Amniotic stem cell (primary cell): ENCODE data around the gene PNMA8A.
"Not testable (repeated sequence)": the region's sequence is repeated elsewhere in the genome, so short reads cannot be mapped to it uniquely, and the experiment has no call there.

Experiments
- DNase-seq: peaks from one replicate; lab custom pipeline; 2025; lab: John Stamatoyannopoulos, UW

Gene PNMA8A

GRCh38 chr19:46463516-46463915 lies 7.8 kb downstream of the PNMA8A start:
- DNase-seq, result no peak

- no peak for DNase-seq
These were observed 9.8 kb downstream of the PNMA8A start for GRCh38 chr19:46461537-46461936.

GRCh38 chr19:46460981-46461380 lies 10.4 kb downstream of the PNMA8A start:
- DNase-seq, result no peak

- DNase-seq, result no peak
These were observed 11.3 kb downstream of the PNMA8A start for GRCh38 chr19:46460055-46460454.

GRCh38 chr19:46456930-46457329 lies 14.4 kb downstream of the PNMA8A start:
- DNase-seq, result no peak

- no peak for DNase-seq
These were observed 17.1 kb downstream of the PNMA8A start for GRCh38 chr19:46454244-46454643.

- no peak for DNase-seq
These were observed 17.7 kb downstream of the PNMA8A start for GRCh38 chr19:46453661-46454060.

- no peak for DNase-seq
These were observed 19.2 kb downstream of the PNMA8A start for GRCh38 chr19:46452186-46452585.

- DNase-seq, result no peak
These were observed 20.0 kb downstream of the PNMA8A start for GRCh38 chr19:46451352-46451751.

- no peak for DNase-seq
These were observed 20.6 kb downstream of the PNMA8A start for GRCh38 chr19:46450737-46451136.

- no peak for DNase-seq
These were observed 22.1 kb downstream of the PNMA8A start for GRCh38 chr19:46449228-46449627.

GRCh38 chr19:46448601-46449000 lies 22.8 kb downstream of the PNMA8A start:
- no peak for DNase-seq

GRCh38 chr19:46447824-46448223 lies 23.5 kb downstream of the PNMA8A start:
- no peak for DNase-seq

- DNase-seq, result no peak
These were observed 24.4 kb downstream of the PNMA8A start for GRCh38 chr19:46447006-46447405.

- no peak for DNase-seq
These were observed 25.3 kb downstream of the PNMA8A start for GRCh38 chr19:46446021-46446420.

- DNase-seq, result no peak
These were observed 28.4 kb downstream of the PNMA8A start for GRCh38 chr19:46442808-46443450.

- DNase-seq, result no peak
These were observed 29.5 kb downstream of the PNMA8A start for GRCh38 chr19:46441866-46442265.

GRCh38 chr19:46435689-46436088 lies 35.7 kb downstream of the PNMA8A start:
- not testable (repeated sequence) for DNase-seq

GRCh38 chr19:46435009-46435408 lies 36.4 kb downstream of the PNMA8A start:
- no peak for DNase-seq

GRCh38 chr19:46433470-46433869 lies 37.9 kb downstream of the PNMA8A start:
- not testable (repeated sequence) for DNase-seq

GRCh38 chr19:46431824-46432223 lies 39.5 kb downstream of the PNMA8A start:
- DNase-seq, result no peak

- no peak for DNase-seq
These were observed 41.4 kb downstream of the PNMA8A start for GRCh38 chr19:46429999-46430398.

GRCh38 chr19:46428239-46429135 lies 42.9 kb downstream of the PNMA8A start, which contains the start of gene PNMA8C:
Gene PNMA8C, minus strand, starts transcription at chr19:46428936. Its CDS starts 577 bp downstream, at chr19:46428359.
- DNase-seq, result no peak
